HepG2 (cell line): ENCODE results near the gene CCDC83. TPM values are rescaled to one million over a fixed set of nuclear protein-coding genes. Genes with fewer than 3 reads are reported as not detected.

ENCODE experiments used
- ARNTL ChIP-seq: sonication (generic); formaldehyde crosslinking; IDR thresholded peaks from 2 replicates; pipeline ENCODE4 v1.4.0; 2020; ENCODE audit warnings: mild to moderate bottlenecking, missing genetic modification reagents
- CBX2 ChIP-seq, 2 experiments: fragments of 200-600 bp in 1 of 2; sonication (generic); formaldehyde crosslinking in 1 of 2; IDR thresholded peaks; 2 replicates each; pipeline versions ENCODE4 v1.7.0 to v1.8.1; 2018 to 2022; ENCODE audit warnings: low read depth in 2 of 2, low read length in 1 of 2, mild to moderate bottlenecking in 1 of 2, missing genetic modification reagents in 1 of 2
- DR1 ChIP-seq: sonication (generic); formaldehyde crosslinking; IDR thresholded peaks from 2 replicates; pipeline ENCODE4 v1.8.0; 2021; ENCODE audit warnings: mild to moderate bottlenecking, missing genetic modification reagents, inconsistent platforms
- ERF ChIP-seq: IDR thresholded peaks from 2 replicates; pipeline ENCODE4 v1.6.1; 2018; ENCODE audit warnings: missing biosample characterization, missing genetic modification reagents
- GABPA ChIP-seq, 2 experiments: IDR thresholded peaks; 2 replicates each; pipeline ENCODE4 v1.6.1; 2011 to 2016; ENCODE audit warnings: low read depth in 2 of 2, low read length in 1 of 2, missing biosample characterization in 1 of 2, missing genetic modification characterization in 1 of 2
- MTF2 ChIP-seq: sonication (generic); formaldehyde crosslinking; IDR thresholded peaks from 2 replicates; pipeline ENCODE4 v1.5.0; 2020; ENCODE audit warnings: missing genetic modification reagents, borderline replicate concordance
- PITX1 ChIP-seq: sonication (generic); formaldehyde crosslinking; IDR thresholded peaks from 2 replicates; pipeline ENCODE4 v1.5.1; 2020; ENCODE audit warnings: mild to moderate bottlenecking, missing genetic modification reagents
- SP5 ChIP-seq: IDR thresholded peaks from 2 replicates; pipeline ENCODE4 v1.6.1; 2016; ENCODE audit warnings: low read depth, borderline replicate concordance
- TCF12 ChIP-seq, 2 experiments: fragments of 450-650 bp in 1 of 2; sonication (generic) in 1 of 2; formaldehyde crosslinking in 1 of 2; IDR thresholded peaks; 2 replicates each; pipeline versions ENCODE4 v1.6.1 to v1.8.0; 2017 to 2022; ENCODE audit warnings: antibody characterized with exemption in 1 of 2, mild to moderate bottlenecking in 1 of 2, missing genetic modification reagents in 1 of 2, moderate library complexity in 1 of 2
- TFDP1 ChIP-seq: IDR thresholded peaks from 2 replicates; pipeline ENCODE4 v1.6.1; 2016; ENCODE audit warnings: missing compliant biosample characterization, missing genetic modification reagents, borderline replicate concordance
- WIZ ChIP-seq: sonication (generic); formaldehyde crosslinking; IDR thresholded peaks from 2 replicates; pipeline ENCODE4 v1.5.1; 2020; ENCODE audit warnings: mild to moderate bottlenecking, missing genetic modification reagents
- ZNF138 ChIP-seq: sonication (generic); formaldehyde crosslinking; IDR thresholded peaks from 2 replicates; pipeline ENCODE4 v1.5.0; 2020; ENCODE audit warnings: mild to moderate bottlenecking, low read depth, missing genetic modification reagents
- ZNF143 ChIP-seq: sonication (generic); formaldehyde crosslinking; IDR thresholded peaks from 2 replicates; pipeline ENCODE4 v1.4.0; 2020; ENCODE audit warnings: missing genetic modification reagents
- ZNF552 ChIP-seq: sonication (generic); formaldehyde crosslinking; IDR thresholded peaks from 2 replicates; pipeline ENCODE4 v1.9.0; 2022; ENCODE audit warnings: missing genetic modification reagents, mild to moderate bottlenecking, borderline replicate concordance
- ZNF607 ChIP-seq: sonication (generic); formaldehyde crosslinking; IDR thresholded peaks from 2 replicates; pipeline ENCODE4 v1.5.1; 2020; ENCODE audit warnings: missing genetic modification reagents, mild to moderate bottlenecking, borderline replicate concordance
- polyA plus RNA-seq, 8 experiments: library from polyadenylated mRNA; depleted of rRNA in 3 of 8; stranded (reverse) in 7 of 8; unstranded in 1 of 8; fragments of >200 nt; fragmentation: Illumina TruSeq in 4 of 8; extraction: Trizol in 4 of 8; gene quantifications; 2 replicates each; pipeline versions ENCODE4 v1.2.1 to v1.2.3, GENCODE V29; 2011 to 2016; ENCODE audit warnings: low read depth in 4 of 8, missing spikeins in 1 of 8, mixed read lengths in 1 of 8; ENCODE audit not compliant: insufficient read depth in 1 of 8
- total RNA-seq, 5 experiments: library from RNA; depleted of rRNA; stranded (reverse); fragments of >200 nt; fragmentation: Illumina TruSeq; extraction: Trizol; gene quantifications; 2 replicates each; pipeline ENCODE4 v1.2.3, GENCODE V29; 2016; ENCODE audit warnings: low read depth in 1 of 5
- TF ChIP-seq, protein P1 (sequence below): IDR thresholded peaks from 2 replicates; pipeline ENCODE4 v1.4.0; 2020; ENCODE audit warnings: mild to moderate bottlenecking, missing genetic modification reagents
- TF ChIP-seq, protein P2 (sequence below): sonication (generic); formaldehyde crosslinking; IDR thresholded peaks from 2 replicates; pipeline ENCODE4 v1.8.0; 2022; ENCODE audit warnings: missing genetic modification reagents, mild to moderate bottlenecking, borderline replicate concordance
- TF ChIP-seq, protein P3 (sequence below): sonication (generic); formaldehyde crosslinking; conservative IDR thresholded peaks from 2 replicates; pipeline ENCODE4 v1.5.0; 2020; ENCODE audit warnings: missing genetic modification reagents
- TF ChIP-seq, protein P4 (sequence below): sonication (generic); formaldehyde crosslinking; IDR thresholded peaks from 2 replicates; pipeline ENCODE4 v1.5.0; 2020; ENCODE audit warnings: mild to moderate bottlenecking, missing genetic modification reagents

CCDC83 gene
- total and polyA plus RNA-seq, 2 of the 13 experiments (the other 11 are each of a cell fraction or from before 2014, with no cell fraction given): not detected

DNA sequence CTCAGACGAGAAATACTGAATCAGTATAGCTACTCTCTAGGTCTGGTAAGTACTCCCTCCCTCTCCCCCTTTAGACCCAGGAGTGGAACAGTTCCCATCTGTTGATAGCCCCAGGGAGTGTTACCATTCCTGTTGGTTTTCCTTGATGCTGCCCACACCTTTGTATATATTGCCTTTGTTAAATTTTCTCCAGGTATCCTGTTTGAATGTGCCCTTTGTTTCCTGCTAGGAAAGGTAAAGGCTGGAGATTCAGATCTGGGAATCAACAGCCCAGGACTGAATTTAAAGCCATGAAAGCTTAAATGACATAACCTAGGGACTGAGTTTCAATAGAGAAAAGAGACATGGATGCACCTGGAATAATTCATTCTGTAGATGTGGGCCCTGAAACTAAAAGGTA is 68.3 kb downstream of the CCDC83 start (continued):
- TF ChIP-seq, protein P1, sequence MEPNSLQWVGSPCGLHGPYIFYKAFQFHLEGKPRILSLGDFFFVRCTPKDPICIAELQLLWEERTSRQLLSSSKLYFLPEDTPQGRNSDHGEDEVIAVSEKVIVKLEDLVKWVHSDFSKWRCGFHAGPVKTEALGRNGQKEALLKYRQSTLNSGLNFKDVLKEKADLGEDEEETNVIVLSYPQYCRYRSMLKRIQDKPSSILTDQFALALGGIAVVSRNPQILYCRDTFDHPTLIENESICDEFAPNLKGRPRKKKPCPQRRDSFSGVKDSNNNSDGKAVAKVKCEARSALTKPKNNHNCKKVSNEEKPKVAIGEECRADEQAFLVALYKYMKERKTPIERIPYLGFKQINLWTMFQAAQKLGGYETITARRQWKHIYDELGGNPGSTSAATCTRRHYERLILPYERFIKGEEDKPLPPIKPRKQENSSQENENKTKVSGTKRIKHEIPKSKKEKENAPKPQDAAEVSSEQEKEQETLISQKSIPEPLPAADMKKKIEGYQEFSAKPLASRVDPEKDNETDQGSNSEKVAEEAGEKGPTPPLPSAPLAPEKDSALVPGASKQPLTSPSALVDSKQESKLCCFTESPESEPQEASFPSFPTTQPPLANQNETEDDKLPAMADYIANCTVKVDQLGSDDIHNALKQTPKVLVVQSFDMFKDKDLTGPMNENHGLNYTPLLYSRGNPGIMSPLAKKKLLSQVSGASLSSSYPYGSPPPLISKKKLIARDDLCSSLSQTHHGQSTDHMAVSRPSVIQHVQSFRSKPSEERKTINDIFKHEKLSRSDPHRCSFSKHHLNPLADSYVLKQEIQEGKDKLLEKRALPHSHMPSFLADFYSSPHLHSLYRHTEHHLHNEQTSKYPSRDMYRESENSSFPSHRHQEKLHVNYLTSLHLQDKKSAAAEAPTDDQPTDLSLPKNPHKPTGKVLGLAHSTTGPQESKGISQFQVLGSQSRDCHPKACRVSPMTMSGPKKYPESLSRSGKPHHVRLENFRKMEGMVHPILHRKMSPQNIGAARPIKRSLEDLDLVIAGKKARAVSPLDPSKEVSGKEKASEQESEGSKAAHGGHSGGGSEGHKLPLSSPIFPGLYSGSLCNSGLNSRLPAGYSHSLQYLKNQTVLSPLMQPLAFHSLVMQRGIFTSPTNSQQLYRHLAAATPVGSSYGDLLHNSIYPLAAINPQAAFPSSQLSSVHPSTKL (CRISPR knock-in tag): peak; percentile 92
- no peak for TF ChIP-seq CBX2 (IDR thresholded peaks at IDR 0.05; ENCODE audit: low read depth, low read length)
- no peak for TF ChIP-seq CBX2 (CRISPR knock-in tag; IDR thresholded peaks at IDR 0.05; ENCODE audit: low read depth)
- TF ChIP-seq WIZ (CRISPR knock-in tag): no peak
- TF ChIP-seq ZNF138: no peak
- TF ChIP-seq PITX1 (CRISPR knock-in tag): peak; percentile 79
- no peak for TF ChIP-seq TFDP1 (CRISPR knock-in tag)
- TF ChIP-seq, protein P2, sequence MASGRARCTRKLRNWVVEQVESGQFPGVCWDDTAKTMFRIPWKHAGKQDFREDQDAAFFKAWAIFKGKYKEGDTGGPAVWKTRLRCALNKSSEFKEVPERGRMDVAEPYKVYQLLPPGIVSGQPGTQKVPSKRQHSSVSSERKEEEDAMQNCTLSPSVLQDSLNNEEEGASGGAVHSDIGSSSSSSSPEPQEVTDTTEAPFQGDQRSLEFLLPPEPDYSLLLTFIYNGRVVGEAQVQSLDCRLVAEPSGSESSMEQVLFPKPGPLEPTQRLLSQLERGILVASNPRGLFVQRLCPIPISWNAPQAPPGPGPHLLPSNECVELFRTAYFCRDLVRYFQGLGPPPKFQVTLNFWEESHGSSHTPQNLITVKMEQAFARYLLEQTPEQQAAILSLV (CRISPR knock-in tag): no peak
- no peak for TF ChIP-seq ZNF143
- 0 out of 2 replicates have a peak, but pooled peaks have one; percentile 42 for TF ChIP-seq ARNTL (CRISPR knock-in tag)
- no peak for TF ChIP-seq GABPA (IDR thresholded peaks at IDR 0.05; ENCODE audit: low read depth, low read length)
- no peak for TF ChIP-seq GABPA (CRISPR knock-in tag; IDR thresholded peaks at IDR 0.05; ENCODE audit: low read depth)
- no peak for TF ChIP-seq DR1
- no peak for TF ChIP-seq TCF12 (IDR thresholded peaks at IDR 0.05)
- peak; percentile 66; the same call in 1 of the 2 replicates for TF ChIP-seq TCF12 (CRISPR knock-in tag; IDR thresholded peaks at IDR 0.05)
- peak; percentile 47; the same call in 1 of the 2 replicates for TF ChIP-seq ERF (CRISPR knock-in tag)
- TF ChIP-seq, protein P3, sequence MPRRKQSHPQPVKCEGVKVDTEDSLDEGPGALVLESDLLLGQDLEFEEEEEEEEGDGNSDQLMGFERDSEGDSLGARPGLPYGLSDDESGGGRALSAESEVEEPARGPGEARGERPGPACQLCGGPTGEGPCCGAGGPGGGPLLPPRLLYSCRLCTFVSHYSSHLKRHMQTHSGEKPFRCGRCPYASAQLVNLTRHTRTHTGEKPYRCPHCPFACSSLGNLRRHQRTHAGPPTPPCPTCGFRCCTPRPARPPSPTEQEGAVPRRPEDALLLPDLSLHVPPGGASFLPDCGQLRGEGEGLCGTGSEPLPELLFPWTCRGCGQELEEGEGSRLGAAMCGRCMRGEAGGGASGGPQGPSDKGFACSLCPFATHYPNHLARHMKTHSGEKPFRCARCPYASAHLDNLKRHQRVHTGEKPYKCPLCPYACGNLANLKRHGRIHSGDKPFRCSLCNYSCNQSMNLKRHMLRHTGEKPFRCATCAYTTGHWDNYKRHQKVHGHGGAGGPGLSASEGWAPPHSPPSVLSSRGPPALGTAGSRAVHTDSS (CRISPR knock-in tag): no peak
- TF ChIP-seq MTF2: no peak
- TF ChIP-seq ZNF607: no peak
- no peak for TF ChIP-seq SP5 (CRISPR knock-in tag)
- TF ChIP-seq, protein P4, sequence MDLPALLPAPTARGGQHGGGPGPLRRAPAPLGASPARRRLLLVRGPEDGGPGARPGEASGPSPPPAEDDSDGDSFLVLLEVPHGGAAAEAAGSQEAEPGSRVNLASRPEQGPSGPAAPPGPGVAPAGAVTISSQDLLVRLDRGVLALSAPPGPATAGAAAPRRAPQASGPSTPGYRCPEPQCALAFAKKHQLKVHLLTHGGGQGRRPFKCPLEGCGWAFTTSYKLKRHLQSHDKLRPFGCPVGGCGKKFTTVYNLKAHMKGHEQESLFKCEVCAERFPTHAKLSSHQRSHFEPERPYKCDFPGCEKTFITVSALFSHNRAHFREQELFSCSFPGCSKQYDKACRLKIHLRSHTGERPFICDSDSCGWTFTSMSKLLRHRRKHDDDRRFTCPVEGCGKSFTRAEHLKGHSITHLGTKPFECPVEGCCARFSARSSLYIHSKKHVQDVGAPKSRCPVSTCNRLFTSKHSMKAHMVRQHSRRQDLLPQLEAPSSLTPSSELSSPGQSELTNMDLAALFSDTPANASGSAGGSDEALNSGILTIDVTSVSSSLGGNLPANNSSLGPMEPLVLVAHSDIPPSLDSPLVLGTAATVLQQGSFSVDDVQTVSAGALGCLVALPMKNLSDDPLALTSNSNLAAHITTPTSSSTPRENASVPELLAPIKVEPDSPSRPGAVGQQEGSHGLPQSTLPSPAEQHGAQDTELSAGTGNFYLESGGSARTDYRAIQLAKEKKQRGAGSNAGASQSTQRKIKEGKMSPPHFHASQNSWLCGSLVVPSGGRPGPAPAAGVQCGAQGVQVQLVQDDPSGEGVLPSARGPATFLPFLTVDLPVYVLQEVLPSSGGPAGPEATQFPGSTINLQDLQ (CRISPR knock-in tag): no peak
- TF ChIP-seq ZNF552 (CRISPR knock-in tag): no peak
